GM12891 (cell line): ENCODE results near the gene GPATCH8.

ENCODE experiments used
- POLR2A ChIP-seq: IDR thresholded peaks from 2 replicates; pipeline ENCODE4 v1.6.1; 2011; ENCODE audit warnings: low read depth, low read length, control low read depth
- POLR2AphosphoS5 ChIP-seq: IDR thresholded peaks from 2 replicates; pipeline ENCODE4 v1.6.1; 2011; ENCODE audit warnings: low read depth, low read length, control low read depth
- TAF1 ChIP-seq: IDR thresholded peaks from 2 replicates; pipeline ENCODE4 v1.6.1; 2011; ENCODE audit warnings: low read depth, low read length, control low read depth

DNA sequence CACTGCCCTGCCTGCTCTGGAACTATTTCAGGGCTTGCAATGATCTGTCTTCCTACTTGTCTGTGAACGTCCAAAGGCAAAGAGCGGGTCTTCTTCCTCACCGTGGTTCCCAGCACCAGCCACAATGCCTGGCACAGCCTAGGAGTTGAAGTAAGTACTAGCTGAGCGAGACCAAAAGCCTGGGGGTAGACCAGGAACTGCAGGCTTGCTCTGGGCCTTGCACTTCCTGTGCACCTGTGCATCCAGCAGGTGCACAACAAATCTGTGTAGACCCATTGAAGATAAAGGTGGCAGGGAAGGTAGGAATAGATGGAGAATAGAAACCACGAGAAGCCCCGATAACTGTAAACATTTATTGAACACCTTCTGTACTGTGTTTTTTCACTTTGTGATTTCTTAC is 144.2 kb downstream of the GPATCH8 start:
- no peak for TF ChIP-seq POLR2AphosphoS5
- no peak for TF ChIP-seq POLR2A
- TF ChIP-seq TAF1, result no peak
